ENCODE data around the gene GCH1.

DNA sequence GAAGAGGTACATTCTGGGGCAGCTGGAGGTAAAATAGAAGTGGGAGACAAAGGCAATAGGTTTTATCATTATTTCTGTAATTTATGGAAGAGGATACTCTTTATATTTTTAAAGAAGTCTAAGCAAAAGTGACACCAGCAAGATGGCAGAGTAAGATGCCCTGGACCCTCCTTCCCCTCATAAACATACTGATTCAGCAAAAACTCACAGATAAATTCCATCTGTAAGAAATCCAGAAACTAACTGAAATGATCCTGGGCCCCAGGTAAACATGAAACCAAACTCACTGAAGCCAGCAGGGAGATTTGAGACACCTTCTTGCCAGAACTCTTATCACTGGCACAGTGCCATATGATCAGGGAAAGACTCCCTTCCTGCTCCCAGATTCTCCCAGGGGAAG lies 79.9 kb downstream of the GCH1 start:
- TF ChIP-seq, protein P1, sequence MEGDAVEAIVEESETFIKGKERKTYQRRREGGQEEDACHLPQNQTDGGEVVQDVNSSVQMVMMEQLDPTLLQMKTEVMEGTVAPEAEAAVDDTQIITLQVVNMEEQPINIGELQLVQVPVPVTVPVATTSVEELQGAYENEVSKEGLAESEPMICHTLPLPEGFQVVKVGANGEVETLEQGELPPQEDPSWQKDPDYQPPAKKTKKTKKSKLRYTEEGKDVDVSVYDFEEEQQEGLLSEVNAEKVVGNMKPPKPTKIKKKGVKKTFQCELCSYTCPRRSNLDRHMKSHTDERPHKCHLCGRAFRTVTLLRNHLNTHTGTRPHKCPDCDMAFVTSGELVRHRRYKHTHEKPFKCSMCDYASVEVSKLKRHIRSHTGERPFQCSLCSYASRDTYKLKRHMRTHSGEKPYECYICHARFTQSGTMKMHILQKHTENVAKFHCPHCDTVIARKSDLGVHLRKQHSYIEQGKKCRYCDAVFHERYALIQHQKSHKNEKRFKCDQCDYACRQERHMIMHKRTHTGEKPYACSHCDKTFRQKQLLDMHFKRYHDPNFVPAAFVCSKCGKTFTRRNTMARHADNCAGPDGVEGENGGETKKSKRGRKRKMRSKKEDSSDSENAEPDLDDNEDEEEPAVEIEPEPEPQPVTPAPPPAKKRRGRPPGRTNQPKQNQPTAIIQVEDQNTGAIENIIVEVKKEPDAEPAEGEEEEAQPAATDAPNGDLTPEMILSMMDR (conservative IDR thresholded peaks at IDR 0.05; ENCODE audit: low read depth, low read length) = no peak
- TF ChIP-seq EZH2 (IDR thresholded peaks at IDR 0.05; ENCODE audit: borderline replicate concordance, low read depth, low read length, poor library complexity, severe bottlenecking) = no peak
